Spinal cord (tissue), 10 donors: ENCODE results near the gene MAPKAPK2. TPM values are rescaled to one million over a fixed set of nuclear protein-coding genes. Genes with fewer than 3 reads are reported as not detected.

Experiments
- DNase-seq, 6 donors: peaks; one replicate each; pipeline versions ENCODE4 v3.0.0 to v3.0.0-alpha.2; 2013 to 2015; ENCODE audit warnings: low spot score in 6 of 6, low read depth in 4 of 6
- H3K27ac ChIP-seq: one replicate; pipeline ENCODE4 v1.5.1; 2013; ENCODE audit warnings: low read depth, low read length, control low read depth
- H3K27me3 ChIP-seq: one replicate; pipeline ENCODE4 v1.6.1; 2013; ENCODE audit warnings: low read length; ENCODE audit not compliant: control insufficient read depth, insufficient read depth
- H3K36me3 ChIP-seq: one replicate; pipeline ENCODE4 v1.6.1; 2013; ENCODE audit warnings: low read length; ENCODE audit not compliant: control insufficient read depth, insufficient read depth
- H3K4me1 ChIP-seq: one replicate; pipeline ENCODE4 v1.6.1; 2013; ENCODE audit warnings: low read length; ENCODE audit not compliant: control insufficient read depth, insufficient read depth
- H3K4me3 ChIP-seq: one replicate; pipeline ENCODE4 v1.5.1; 2013; ENCODE audit warnings: low read depth, low read length, control low read depth
- H3K9me3 ChIP-seq: one replicate; pipeline ENCODE4 v1.6.1; 2013; ENCODE audit warnings: low read length; ENCODE audit not compliant: control insufficient read depth, insufficient read depth
- WGBS: methylation state at CpG from one replicate; pipeline ENCODE4 v1.1.5; 2013; ENCODE audit warnings: missing lambda C conversion rate; ENCODE audit not compliant: insufficient coverage; 5-methylcytosine and 5-hydroxymethylcytosine counted together
- polyA plus RNA-seq, 2 donors: library from polyadenylated mRNA; unstranded; fragments of 120-200 nt; gene quantifications; one replicate each; pipeline ENCODE4 v1.2.1, GENCODE V29; 2013; ENCODE audit not compliant: insufficient read length in 2 of 2
- total RNA-seq, 2 donors: library from RNA; depleted of rRNA in 1 of 2; stranded (reverse); fragments of 120-200 nt in 1 of 2; fragments of >200 nt in 1 of 2; gene quantifications; one replicate each; pipeline versions ENCODE4 v1.2.3 to v1.2.4, GENCODE V29; 2013 to 2014
- donor health status: healthy.

The MAPKAPK2 gene
- total and polyA plus RNA-seq, 4 donors = 17.3 to 42.7 (median 35.4) TPM

DNA sequence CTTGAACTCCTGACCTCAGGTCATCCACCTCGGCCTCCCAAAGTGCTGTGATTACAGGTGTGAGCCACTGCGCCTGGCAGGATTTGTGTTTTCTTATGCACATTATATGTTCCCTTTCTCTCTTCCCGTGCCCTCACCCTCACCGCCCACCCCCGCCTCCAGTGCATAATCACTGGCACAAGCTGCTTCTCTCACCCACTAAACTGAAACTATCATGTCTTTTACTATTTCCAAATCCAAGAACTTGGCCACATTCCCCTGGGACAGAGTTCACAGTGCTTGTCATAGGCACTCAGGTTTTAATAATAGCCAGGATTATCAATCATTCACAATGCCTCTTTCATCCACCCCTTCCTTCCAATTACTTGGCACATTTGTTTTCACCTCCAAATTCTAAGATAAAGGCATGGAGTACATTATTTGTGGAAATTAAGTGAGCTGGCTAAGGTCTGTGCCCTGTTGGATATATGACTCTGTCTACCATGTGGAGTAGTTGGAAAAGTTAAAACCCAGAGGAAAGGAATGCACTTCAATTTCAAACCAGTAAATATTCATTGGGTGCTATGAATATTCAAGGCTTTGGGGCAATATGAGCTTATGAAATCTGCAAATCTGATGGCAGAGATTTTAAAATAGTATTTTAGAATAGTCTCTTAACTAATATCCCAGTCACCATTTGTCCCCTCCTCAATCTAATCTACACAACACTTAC, 17.6 kb upstream of the MAPKAPK2 start:
- no peak overlapping the region for H3K27ac ChIP-seq
- H3K9me3 ChIP-seq = no peaks in the 10 kb centered on the region
- H3K27me3 ChIP-seq = peaks cover 19% of the 10 kb centered on the region
- DNase-seq = no peak
- H3K36me3 ChIP-seq = no peaks in the 10 kb centered on the region
- no peak overlapping the region for H3K4me3 ChIP-seq
- 82% methylated on average over 4 of the region's 5 CpGs for WGBS
- peaks cover 7% of the 10 kb centered on the region for H3K4me1 ChIP-seq

- Histone ChIP-seq H3K4me3 (no peak overlapping the region), H3K27me3 (peaks cover 8% of the 10 kb centered on the region), H3K9me3 (no peaks in the 10 kb centered on the region), H3K36me3 (no peaks in the 10 kb centered on the region), H3K4me1 (peaks cover 7% of the 10 kb centered on the region), H3K27ac (no peak overlapping the region)
- DNase-seq = no peak
- WGBS = 70% methylated on average over 2 of the region's 2 CpGs
Observed at GRCh38 chr1:206668351-206668750, 16.4 kb upstream of the MAPKAPK2 start.

DNA sequence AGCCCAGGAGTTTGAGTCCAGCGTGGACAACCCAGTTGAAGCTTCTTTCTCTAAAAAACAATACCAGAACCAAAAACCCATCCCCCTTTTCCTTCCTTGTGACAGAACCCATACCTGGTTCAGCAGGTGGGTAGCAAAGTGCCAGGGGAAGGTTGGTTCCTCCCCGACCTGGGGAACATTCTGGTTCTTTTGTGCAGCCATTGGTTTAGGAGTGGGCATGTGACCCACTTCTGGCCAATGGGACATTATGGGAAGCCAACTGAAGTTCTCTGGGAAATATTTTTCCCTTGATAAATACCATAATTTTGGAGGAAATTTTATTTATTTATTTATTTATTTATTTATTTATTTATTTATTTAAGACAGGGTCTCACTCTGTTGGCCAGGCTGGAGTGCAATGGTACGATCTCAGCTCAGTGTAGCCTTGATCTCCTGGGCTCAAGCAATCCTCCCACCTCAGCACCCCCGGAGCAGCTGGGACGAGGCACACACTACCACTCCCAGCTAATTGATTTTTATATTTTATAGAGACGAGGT, 15.8 kb upstream of the MAPKAPK2 start:
- peaks cover 4% of the 10 kb centered on the region for H3K27me3 ChIP-seq
- H3K27ac ChIP-seq = no peak overlapping the region
- no peaks in the 10 kb centered on the region for H3K9me3 ChIP-seq
- DNase-seq = no peak
- no CpG with 5 or more reads among the region's 6 CpGs for WGBS
- no peaks in the 10 kb centered on the region for H3K36me3 ChIP-seq
- no peak overlapping the region for H3K4me3 ChIP-seq
- peaks cover 2% of the 10 kb centered on the region for H3K4me1 ChIP-seq

- H3K9me3 ChIP-seq = no peaks in the 10 kb centered on the region
Observed at GRCh38 chr1:206672011-206672688, 12.6 kb upstream of the MAPKAPK2 start.

DNA sequence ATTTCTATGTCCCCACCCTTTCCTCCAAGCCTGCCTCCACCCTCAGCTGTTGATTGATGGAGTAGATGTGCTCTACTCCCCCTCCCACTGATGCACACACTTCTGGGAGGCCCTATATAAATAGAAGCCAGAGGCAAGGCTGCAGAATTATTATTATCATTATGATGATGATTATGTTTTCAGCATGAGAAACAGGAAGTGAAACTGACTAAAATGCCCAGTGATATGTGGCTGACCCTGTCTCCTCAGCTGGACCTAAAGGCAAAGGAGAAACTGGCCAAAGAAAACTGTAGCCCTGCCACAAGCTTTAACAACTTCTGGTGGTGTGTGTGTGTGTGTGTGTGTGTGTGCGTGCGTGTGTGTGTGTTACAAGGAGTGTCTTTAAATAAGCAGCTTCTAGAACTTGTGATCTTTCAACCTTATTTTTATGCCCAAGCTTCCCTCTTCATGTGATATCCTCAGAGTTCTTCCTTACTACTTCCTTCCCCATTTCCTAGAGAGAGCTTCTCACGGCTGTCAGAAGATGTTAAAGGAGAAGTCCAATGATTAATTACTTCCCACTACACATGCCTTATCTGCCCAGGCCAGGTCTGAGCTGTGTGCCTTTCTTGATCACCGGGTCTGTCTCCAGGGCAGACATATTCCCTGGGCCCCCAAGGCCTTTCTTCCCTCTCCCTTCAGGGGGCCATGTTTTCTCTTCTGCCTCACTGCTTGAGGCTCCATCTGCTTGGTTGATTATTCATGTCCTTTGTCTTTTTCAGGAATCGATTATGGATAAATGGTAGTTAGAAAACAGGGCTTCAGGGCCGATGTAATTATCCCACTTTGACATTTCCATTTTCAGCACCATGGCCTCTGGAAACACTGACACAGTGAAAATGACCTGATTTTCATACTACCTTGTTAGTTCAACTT, 11.6 kb upstream of the MAPKAPK2 start:
- Histone ChIP-seq H3K27ac (no peak overlapping the region), H3K36me3 (no peaks in the 10 kb centered on the region), H3K9me3 (no peaks in the 10 kb centered on the region), H3K27me3 (no peaks in the 10 kb centered on the region), H3K4me3 (no peak overlapping the region), H3K4me1 (no peaks in the 10 kb centered on the region)
- 0% methylated on average over 1 of the region's 6 CpGs for WGBS
- DNase-seq = peak in 1 of 6 donors; percentile 38

More at GRCh38 chr1:206672011-206672688, 12.6 kb upstream of the MAPKAPK2 start:
- Histone ChIP-seq H3K4me1 (no peaks in the 10 kb centered on the region), H3K27ac (no peak overlapping the region), H3K4me3 (no peak overlapping the region), H3K36me3 (no peaks in the 10 kb centered on the region), H3K27me3 (no peaks in the 10 kb centered on the region)
- 29% methylated on average over 5 of the region's 8 CpGs for WGBS
- DNase-seq = no peak

DNA sequence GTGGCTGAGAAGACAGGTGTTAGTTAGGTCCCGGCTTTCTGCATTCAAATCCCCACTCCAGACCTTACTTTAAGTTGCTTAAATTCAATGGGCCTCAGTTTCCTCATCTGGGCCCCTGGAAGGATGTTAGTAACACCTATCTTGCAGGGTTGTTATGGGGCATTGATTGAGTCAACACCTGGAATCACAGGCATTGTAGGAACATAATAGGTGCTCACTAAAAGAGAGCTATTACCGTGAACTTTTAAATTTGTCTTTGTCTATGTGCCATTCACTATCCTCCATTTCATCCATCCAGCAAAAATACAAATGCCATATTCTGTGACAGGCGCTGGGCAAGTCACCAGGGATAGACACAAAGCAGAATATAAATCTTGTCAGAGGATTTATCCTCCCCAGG, 10.5 kb upstream of the MAPKAPK2 start:
- no peak overlapping the region for H3K4me3 ChIP-seq
- no peak for DNase-seq
- H3K4me1 ChIP-seq = no peaks in the 10 kb centered on the region
- WGBS = 100% methylated on average over 2 of the region's 3 CpGs
- no peaks in the 10 kb centered on the region for H3K27me3 ChIP-seq
- H3K27ac ChIP-seq = no peak overlapping the region
- H3K9me3 ChIP-seq = no peaks in the 10 kb centered on the region
- no peaks in the 10 kb centered on the region for H3K36me3 ChIP-seq

DNA sequence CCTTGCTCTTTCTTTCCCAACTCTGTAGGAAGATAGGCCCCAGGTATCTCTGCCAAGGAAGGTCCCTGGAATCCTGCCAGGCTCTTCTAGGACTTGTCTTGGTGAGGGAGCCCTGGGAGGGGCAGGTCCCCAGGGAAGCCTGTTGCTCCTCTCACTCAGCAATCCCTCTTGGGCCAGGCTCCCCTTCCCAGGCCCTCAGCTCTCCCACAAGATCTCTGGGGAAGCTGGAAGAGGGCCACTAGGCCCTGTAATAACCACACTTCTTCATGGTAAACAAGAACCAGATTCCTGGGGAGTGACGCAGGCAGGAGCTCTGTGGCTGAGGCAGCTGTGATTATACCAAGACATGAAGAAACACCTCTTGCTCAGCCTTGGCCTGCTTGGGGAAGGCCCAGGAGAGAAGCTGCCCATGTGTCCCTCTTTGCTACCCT, 9.9 kb upstream of the MAPKAPK2 start:
- DNase-seq = no peak
- no peaks in the 10 kb centered on the region for H3K4me1 ChIP-seq
- H3K9me3 ChIP-seq = no peaks in the 10 kb centered on the region
- H3K4me3 ChIP-seq = no peak overlapping the region
- WGBS = 86% methylated on average over 1 of the region's 1 CpG
- no peaks in the 10 kb centered on the region for H3K36me3 ChIP-seq
- no peak overlapping the region for H3K27ac ChIP-seq
- no peaks in the 10 kb centered on the region for H3K27me3 ChIP-seq

DNA sequence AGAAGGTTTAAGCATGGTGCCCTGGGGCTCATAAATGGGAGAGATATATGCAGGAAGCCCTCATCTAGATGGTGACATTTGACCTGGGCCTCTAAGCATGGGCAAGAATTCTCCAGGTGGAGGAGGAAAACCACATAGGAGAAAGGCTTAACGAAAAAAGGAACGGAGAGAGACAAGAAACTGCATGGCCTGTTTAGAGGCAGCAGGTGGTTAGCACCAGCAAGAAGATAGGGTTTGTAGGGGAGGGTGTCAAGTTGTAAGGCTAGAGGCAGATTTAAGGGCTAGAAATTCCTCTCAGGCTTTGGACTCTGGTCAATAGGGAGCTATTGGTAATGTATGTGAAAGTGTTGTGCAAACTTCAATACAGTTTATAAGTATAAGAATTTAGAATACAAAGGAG, 8.2 kb upstream of the MAPKAPK2 start:
- Histone ChIP-seq H3K9me3 (no peaks in the 10 kb centered on the region), H3K4me3 (no peak overlapping the region), H3K4me1 (no peaks in the 10 kb centered on the region), H3K27ac (no peak overlapping the region), H3K36me3 (no peaks in the 10 kb centered on the region), H3K27me3 (no peaks in the 10 kb centered on the region)
- 84% methylated on average over 2 of the region's 2 CpGs for WGBS
- no peak for DNase-seq

- peaks cover 2% of the 10 kb centered on the region for H3K27me3 ChIP-seq
- no peaks in the 10 kb centered on the region for H3K4me1 ChIP-seq
- no peaks in the 10 kb centered on the region for H3K36me3 ChIP-seq
- no peaks in the 10 kb centered on the region for H3K9me3 ChIP-seq
- H3K4me3 ChIP-seq = no peak overlapping the region
- no peak overlapping the region for H3K27ac ChIP-seq
- DNase-seq = no peak
- no CpG with 5 or more reads among the region's 3 CpGs for WGBS
Observed at GRCh38 chr1:206678490-206678889, 6.2 kb upstream of the MAPKAPK2 start.
